Superior temporal gyrus (tissue), 1 donor: ENCODE measurements around the gene SETBP1.
A peak's percentile ranks its signal among the peaks of the same experiment; 100 is the strongest.

Source experiments
- DNase-seq: peaks from one replicate; pipeline ENCODE4 v3.0.0-alpha.2; 2016; ENCODE audit errors: extremely low spot score

SETBP1 gene

GRCh38 chr18:44679056-44679913 is 1.4 kb upstream of the SETBP1 start:
- peak; percentile 86 for DNase-seq

GRCh38 chr18:44679914-44680272 is 795 bp upstream of the SETBP1 start:
- DNase-seq, result no peak

GRCh38 chr18:44681076-44681970 is 635 bp downstream of the SETBP1 start:
- DNase-seq, result peak; percentile 76

- DNase-seq, result no peak
Observed at GRCh38 chr18:44682201-44682870, 1.6 kb downstream of the SETBP1 start.

- DNase-seq, result no peak
Observed at GRCh38 chr18:44682871-44683221, 2.2 kb downstream of the SETBP1 start.

GRCh38 chr18:44683556-44683955 is 2.9 kb downstream of the SETBP1 start:
- no peak for DNase-seq

GRCh38 chr18:44685296-44685695 is 4.6 kb downstream of the SETBP1 start:
- DNase-seq, result no peak

GRCh38 chr18:44686156-44686555 is 5.5 kb downstream of the SETBP1 start:
- no peak for DNase-seq

- no peak for DNase-seq
Observed at GRCh38 chr18:44687421-44687820, 6.7 kb downstream of the SETBP1 start.

- no peak for DNase-seq
Observed at GRCh38 chr18:44689736-44690135, 9.0 kb downstream of the SETBP1 start.

GRCh38 chr18:44691148-44691925 is 10.6 kb downstream of the SETBP1 start:
- DNase-seq, result no peak

GRCh38 chr18:44693030-44693784 is 12.5 kb downstream of the SETBP1 start:
- no peak for DNase-seq

- DNase-seq, result no peak
Observed at GRCh38 chr18:44695503-44695902, 14.8 kb downstream of the SETBP1 start.

- no peak for DNase-seq
Observed at GRCh38 chr18:44696892-44697291, 16.2 kb downstream of the SETBP1 start.

- no peak for DNase-seq
Observed at GRCh38 chr18:44697315-44697714, 16.6 kb downstream of the SETBP1 start.

- no peak for DNase-seq
Observed at GRCh38 chr18:44698518-44698917, 17.8 kb downstream of the SETBP1 start.

- DNase-seq, result no peak
Observed at GRCh38 chr18:44699572-44700261, 19.0 kb downstream of the SETBP1 start.

GRCh38 chr18:44700652-44701051 is 20.0 kb downstream of the SETBP1 start:
- DNase-seq, result peak; percentile 49

- no peak for DNase-seq
Observed at GRCh38 chr18:44701227-44701626, 20.5 kb downstream of the SETBP1 start.

GRCh38 chr18:44702594-44702993 is 21.9 kb downstream of the SETBP1 start:
- no peak for DNase-seq
